Measurements from ENCODE around the gene DEFB113. TPM values are rescaled to one million over a fixed set of nuclear protein-coding genes. Genes with fewer than 3 reads are reported as not detected.
"Not testable (repeated sequence)": the region's sequence is repeated elsewhere in the genome, so short reads cannot be mapped to it uniquely, and the experiment has no call there.

The DEFB113 gene
- total RNA-seq: not detected
- long read RNA-seq, donor 1: 0 reads
- long read RNA-seq, donor 2: 0 reads

- intact Hi-C loops (cut with DNase I): loop anchor here in 1 of 2 donors (2.0 kb wide), 1 partner anchor 15 kb away; no protein-coding TSS in a partner anchor
- no peak for DNase-seq (ENCODE audit: low spot score)
Measured at GRCh38 chr6:49969605-49970004, at the start of gene DEFB113. TSS of gene DEFB113 (minus strand) at chr6:49969625. CDS start at chr6:49969625, 0 bp downstream.

GRCh38 chr6:50007819-50008218, 38.4 kb upstream of the DEFB113 start:
- DNase-seq (ENCODE audit: low spot score): no peak
- intact Hi-C loops (cut with DNase I): no loop called here

- intact Hi-C loops (cut with DNase I): no loop called here
Measured at GRCh38 chr6:50003139-50003538, 33.7 kb upstream of the DEFB113 start.

GRCh38 chr6:49995278-49995677, 25.9 kb upstream of the DEFB113 start:
- intact Hi-C loops (cut with DNase I): no loop called here
- DNase-seq (ENCODE audit: low spot score): no peak

More at GRCh38 chr6:50003139-50003538, 33.7 kb upstream of the DEFB113 start:
- DNase-seq (ENCODE audit: low spot score): no peak

- no peak for DNase-seq (ENCODE audit: low spot score)
- intact Hi-C loops (cut with DNase I): no loop called here
Measured at GRCh38 chr6:49988900-49989299, 19.5 kb upstream of the DEFB113 start.

GRCh38 chr6:49987749-49988148, 18.3 kb upstream of the DEFB113 start:
- intact Hi-C loops (cut with DNase I): no loop called here
- DNase-seq (ENCODE audit: low spot score): no peak

- intact Hi-C loops (cut with DNase I): no loop called here
- no peak for DNase-seq (ENCODE audit: low spot score)
Measured at GRCh38 chr6:49986551-49986950, 17.1 kb upstream of the DEFB113 start.

- no peak for DNase-seq (ENCODE audit: low spot score)
- intact Hi-C loops (cut with DNase I): no loop called here
Measured at GRCh38 chr6:49982046-49982445, 12.6 kb upstream of the DEFB113 start.

- no peak for DNase-seq (ENCODE audit: low spot score)
- intact Hi-C loops (cut with DNase I): no loop called here
Measured at GRCh38 chr6:49980898-49981297, 11.5 kb upstream of the DEFB113 start.

GRCh38 chr6:49979584-49979983, 10.2 kb upstream of the DEFB113 start:
- no peak for DNase-seq (ENCODE audit: low spot score)
- intact Hi-C loops (cut with DNase I): no loop called here

GRCh38 chr6:49978332-49979226, 9.2 kb upstream of the DEFB113 start:
- intact Hi-C loops (cut with DNase I): no loop called here
- DNase-seq (ENCODE audit: low spot score): no peak

- intact Hi-C loops (cut with DNase I): no loop called here
- no peak for DNase-seq (ENCODE audit: low spot score)
Measured at GRCh38 chr6:49966823-49967222, 2.6 kb downstream of the DEFB113 start.

GRCh38 chr6:49966334-49966733, 3.1 kb downstream of the DEFB113 start:
- DNase-seq (ENCODE audit: low spot score): no peak
- intact Hi-C loops (cut with DNase I): no loop called here

GRCh38 chr6:49964064-49964463, 5.4 kb downstream of the DEFB113 start, which contains the start of gene DEFB114:
TSS of gene DEFB114 (minus strand) at chr6:49964164. CDS start at chr6:49964105, 59 bp downstream.
- intact Hi-C loops (cut with DNase I): no loop called here
- DNase-seq (ENCODE audit: low spot score): no peak

GRCh38 chr6:49958180-49958579, 11.2 kb downstream of the DEFB113 start:
- intact Hi-C loops (cut with DNase I): no loop called here
- no peak for DNase-seq (ENCODE audit: low spot score)

- intact Hi-C loops (cut with DNase I): no loop called here
- DNase-seq (ENCODE audit: low spot score): no peak
Measured at GRCh38 chr6:49955847-49956246, 13.6 kb downstream of the DEFB113 start.

GRCh38 chr6:49951926-49952325, 17.5 kb downstream of the DEFB113 start:
- intact Hi-C loops (cut with DNase I): no loop called here
- no peak for DNase-seq (ENCODE audit: low spot score)

- intact Hi-C loops (cut with DNase I): no loop called here
- DNase-seq (ENCODE audit: low spot score): no peak
Measured at GRCh38 chr6:49950415-49950751, 19.0 kb downstream of the DEFB113 start.

GRCh38 chr6:49949062-49949461, 20.4 kb downstream of the DEFB113 start:
- DNase-seq (ENCODE audit: low spot score): no peak
- intact Hi-C loops (cut with DNase I): no loop called here

GRCh38 chr6:49946835-49947234, 22.6 kb downstream of the DEFB113 start:
- intact Hi-C loops (cut with DNase I): no loop called here
- DNase-seq (ENCODE audit: low spot score): no peak

GRCh38 chr6:49944068-49944467, 25.4 kb downstream of the DEFB113 start:
- DNase-seq (ENCODE audit: low spot score); intact Hi-C loops (cut with DNase I): not testable (repeated sequence)

Data from posterior vena cava (tissue), 2 donors.